ENCODE data around the gene DBNL. TPM values are rescaled to one million over a fixed set of nuclear protein-coding genes. Genes with fewer than 3 reads are reported as not detected.

The DBNL gene
- total and polyA plus RNA-seq, 4 experiments from 2014 or later = 157 to 250 (median 171) TPM

GRCh38 chr7:44066494-44067063 lies 22.1 kb downstream of the DBNL start:
- Mint-ChIP-seq H3K27me3 (no peaks in the 10 kb centered on the region), H3K36me3 (peaks cover 1 to 4% of the 10 kb centered on the region in 2 donors), H3K9me3 (peaks cover 0 to 1% (median 0%) of the 10 kb centered on the region in 8 donors), H3K4me1 (peaks cover 13 to 34% (median 22%) of the 10 kb centered on the region in 4 donors), H3K27ac (no peak overlapping the region), H3K4me3 (peak overlapping the region in 1 of 8 donors; percentile 36)
- DNase-seq = no peak
- Histone ChIP-seq H3K4me1 (ENCODE audit: insufficient read depth, low read length) (peaks cover 20% of the 10 kb centered on the region), H3K27ac (ENCODE audit: low read depth, low read length) (no peak overlapping the region), H3K9me3 (ENCODE audit: control insufficient read depth in 1 of 2, low read length in 2 of 2) (no peaks in the 10 kb centered on the region), H3K27me3 (ENCODE audit: insufficient read depth, low read length) (no peaks in the 10 kb centered on the region), H3K36me3 (ENCODE audit: insufficient read depth, low read length) (no peaks in the 10 kb centered on the region), H3K4me3 (ENCODE audit: low read length in 2 of 2) (no peak overlapping the region)
- intact Hi-C loops (cut with micrococcal nuclease) = no loop called here
- ChIA-PET POLR2A (ENCODE audit: partially characterized antibody) (interaction anchor here (0.7 to 8.1 kb wide), 7 partner anchors 9 to 515 kb away, joined by 3 to 119 read pairs (median 5); partner anchors contain the start of genes DBNL and YKT6), CTCF (ENCODE audit: partially characterized antibody) (no interaction called here)

GRCh38 chr7:44067064-44067951 lies 22.8 kb downstream of the DBNL start:
- peaks cover 20% of the 10 kb centered on the region for H3K4me1 ChIP-seq (ENCODE audit: insufficient read depth, low read length)
- POLR2A ChIA-PET (ENCODE audit: partially characterized antibody) = interaction anchor here (0.7 to 8.1 kb wide), 8 partner anchors 8 to 493 kb away, joined by 3 to 119 read pairs (median 5); partner anchors contain the start of genes DBNL and YKT6
- H3K36me3 ChIP-seq (ENCODE audit: insufficient read depth, low read length) = no peaks in the 10 kb centered on the region
- H3K27ac ChIP-seq (ENCODE audit: low read depth, low read length) = no peak overlapping the region
- Mint-ChIP-seq H3K4me3 (peak overlapping the region in 1 of 8 donors; percentile 36), H3K27ac (peak overlapping the region in 1 of 7 donors; percentile 72), H3K36me3 (peaks cover 4 to 7% of the 10 kb centered on the region in 2 donors), H3K4me1 (peaks cover 13 to 39% (median 26%) of the 10 kb centered on the region in 4 donors), H3K27me3 (no peaks in the 10 kb centered on the region), H3K9me3 (peaks cover 0 to 1% (median 0%) of the 10 kb centered on the region in 8 donors)
- intact Hi-C loops (cut with micrococcal nuclease) = no loop called here
- H3K27me3 ChIP-seq (ENCODE audit: insufficient read depth, low read length) = no peaks in the 10 kb centered on the region
- CTCF ChIA-PET (ENCODE audit: partially characterized antibody) = interaction anchor here (0.5 to 1.1 kb wide), 3 partner anchors 14 to 854 kb away, joined by 3 read pairs; no protein-coding TSS in a partner anchor
- no peak overlapping the region for H3K4me3 ChIP-seq (ENCODE audit: low read length in 2 of 2)
- H3K9me3 ChIP-seq (ENCODE audit: control insufficient read depth in 1 of 2, low read length in 2 of 2) = no peaks in the 10 kb centered on the region
- DNase-seq = no peak

- no peak for DNase-seq
- Histone ChIP-seq H3K27ac (ENCODE audit: low read depth, low read length) (no peak overlapping the region), H3K36me3 (ENCODE audit: insufficient read depth, low read length) (peaks cover 7% of the 10 kb centered on the region), H3K4me3 (ENCODE audit: low read length in 2 of 2) (no peak overlapping the region), H3K9me3 (ENCODE audit: control insufficient read depth in 1 of 2, low read length in 2 of 2) (no peaks in the 10 kb centered on the region), H3K4me1 (ENCODE audit: insufficient read depth, low read length) (peaks cover 20% of the 10 kb centered on the region), H3K27me3 (ENCODE audit: insufficient read depth, low read length) (no peaks in the 10 kb centered on the region)
- no peak overlapping the region for H3K4me3 Mint-ChIP-seq
- H3K4me1 Mint-ChIP-seq = peaks cover 13 to 44% (median 28%) of the 10 kb centered on the region in 4 donors
- peak overlapping the region in 1 of 7 donors; percentile 72 for H3K27ac Mint-ChIP-seq
- ChIA-PET POLR2A (ENCODE audit: partially characterized antibody) (interaction anchor here (0.7 to 8.1 kb wide), 7 partner anchors 12 to 493 kb away, joined by 3 to 119 read pairs (median 3); partner anchors contain the start of genes DBNL and YKT6), CTCF (ENCODE audit: partially characterized antibody) (interaction anchor here (0.5 to 1.1 kb wide), 3 partner anchors 14 to 853 kb away, joined by 3 read pairs; no protein-coding TSS in a partner anchor)
- no peaks in the 10 kb centered on the region for H3K27me3 Mint-ChIP-seq
- peaks cover 4 to 13% of the 10 kb centered on the region in 2 donors for H3K36me3 Mint-ChIP-seq
- intact Hi-C loops (cut with micrococcal nuclease) = no loop called here
- peaks cover 0 to 1% (median 0%) of the 10 kb centered on the region in 8 donors for H3K9me3 Mint-ChIP-seq
These were observed 23.6 kb downstream of the DBNL start for GRCh38 chr7:44068054-44068453.

DNA sequence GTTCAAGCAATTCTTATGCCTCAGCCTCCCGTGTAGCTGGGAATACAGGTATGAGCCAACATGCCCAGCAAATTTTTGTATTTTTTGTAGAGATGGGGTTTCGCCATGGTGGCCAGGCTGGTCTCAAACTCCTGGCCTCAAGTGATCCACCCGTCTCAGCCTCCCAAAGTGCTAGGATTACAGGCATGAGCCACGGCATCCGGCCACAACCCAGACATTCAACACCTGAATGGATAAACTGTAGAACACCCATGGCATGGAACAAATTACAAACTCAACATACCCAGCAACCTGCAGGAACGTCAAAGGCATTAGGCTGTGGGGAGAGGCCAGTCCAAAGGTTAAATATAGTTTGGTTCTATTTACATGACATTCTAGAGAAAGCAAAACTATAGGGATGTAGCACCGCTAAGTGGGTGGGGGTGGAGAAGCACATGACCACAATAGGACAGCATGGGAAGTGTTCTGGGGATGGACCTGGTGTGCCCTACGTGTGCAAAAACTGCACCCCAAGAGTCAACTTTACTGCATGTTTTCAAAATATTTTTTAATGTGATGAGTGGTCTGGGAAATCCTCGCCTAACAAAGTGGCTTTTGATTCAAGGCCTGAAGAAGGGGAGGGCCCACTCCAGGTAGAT lies 27.3 kb downstream of the DBNL start:
- Mint-ChIP-seq H3K4me3 (no peak overlapping the region), H3K36me3 (peaks cover 4 to 38% of the 10 kb centered on the region in 2 donors), H3K4me1 (peaks cover 6 to 27% (median 13%) of the 10 kb centered on the region in 4 donors), H3K27me3 (no peaks in the 10 kb centered on the region), H3K27ac (peak overlapping the region in 6 of 7 donors; percentile 13 to 85 (median 64)), H3K9me3 (peaks cover 0 to 1% (median 0%) of the 10 kb centered on the region in 8 donors)
- Histone ChIP-seq H3K36me3 (ENCODE audit: insufficient read depth, low read length) (peaks cover 23% of the 10 kb centered on the region), H3K27ac (ENCODE audit: low read depth, low read length) (no peak overlapping the region), H3K4me3 (ENCODE audit: low read length in 2 of 2) (no peak overlapping the region), H3K9me3 (ENCODE audit: control insufficient read depth in 1 of 2, low read length in 2 of 2) (no peaks in the 10 kb centered on the region), H3K27me3 (ENCODE audit: insufficient read depth, low read length) (no peaks in the 10 kb centered on the region), H3K4me1 (ENCODE audit: insufficient read depth, low read length) (peaks cover 2% of the 10 kb centered on the region)
- CTCF ChIA-PET (ENCODE audit: partially characterized antibody) = interaction anchor here (1.0 to 1.3 kb wide), 2 partner anchors 9 to 20 kb away, joined by 3 to 8 read pairs; no protein-coding TSS in a partner anchor
- POLR2A ChIA-PET (ENCODE audit: partially characterized antibody) = interaction anchor here (0.8 to 1.8 kb wide), 3 partner anchors 9 to 27 kb away, joined by 3 to 6 read pairs (median 6); partner anchors contain the start of gene DBNL
- DNase-seq = no peak
- intact Hi-C loops (cut with micrococcal nuclease) = loop anchor here (1.0 to 2.0 kb wide), 2 partner anchors 124 to 405 kb away; no protein-coding TSS in a partner anchor

DNA sequence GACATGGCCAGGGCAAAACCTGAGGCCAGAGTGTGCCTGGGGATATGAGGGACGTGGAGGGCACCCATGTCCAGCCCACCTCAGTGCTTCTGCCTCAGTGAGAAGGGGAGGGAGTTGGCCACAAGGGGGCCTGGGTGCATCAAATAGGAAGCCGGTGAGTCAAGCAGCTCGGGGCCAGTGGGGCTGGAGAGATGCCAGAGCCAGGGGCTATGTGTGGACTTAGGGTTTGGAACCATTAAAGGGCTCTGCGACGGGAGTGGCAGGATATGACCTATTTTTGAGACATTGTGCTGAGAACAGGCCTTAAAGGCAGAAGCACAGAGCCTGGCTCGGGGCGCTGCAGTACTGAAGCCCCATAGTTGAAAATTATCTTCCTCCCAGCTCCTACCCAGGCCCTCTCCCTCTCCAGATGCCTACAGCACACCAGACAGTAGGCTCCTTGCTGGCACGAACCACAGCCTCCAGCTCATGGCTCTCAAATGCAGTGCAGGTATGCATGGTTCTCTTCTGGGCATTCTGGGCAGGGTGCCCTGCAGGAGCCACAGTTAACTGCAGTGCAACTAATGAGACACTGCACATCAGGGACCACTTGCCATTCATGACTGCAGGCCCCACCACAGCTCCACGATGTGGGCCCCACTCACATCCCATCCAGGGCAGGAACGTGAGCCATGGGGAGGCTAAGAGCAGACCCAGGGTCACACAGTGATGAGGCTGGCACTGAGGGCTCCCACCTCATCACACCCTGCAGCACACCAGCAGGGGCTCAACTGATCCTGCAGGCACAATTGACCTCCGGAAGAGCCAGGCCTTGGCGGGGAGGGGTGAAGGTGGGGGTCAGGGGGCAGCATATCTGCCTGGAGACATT lies 28.1 kb downstream of the DBNL start:
- no peaks in the 10 kb centered on the region for H3K27me3 Mint-ChIP-seq
- no peak overlapping the region for H3K4me3 Mint-ChIP-seq
- intact Hi-C loops (cut with micrococcal nuclease) = loop anchor here (1.0 to 2.0 kb wide), 2 partner anchors 124 to 404 kb away; no protein-coding TSS in a partner anchor
- peak in 2 of 5 donors; percentile 25 to 35 for DNase-seq
- H3K9me3 ChIP-seq (ENCODE audit: control insufficient read depth in 1 of 2, low read length in 2 of 2) = no peaks in the 10 kb centered on the region
- H3K4me1 Mint-ChIP-seq = peaks cover 4 to 20% (median 11%) of the 10 kb centered on the region in 4 donors
- POLR2A ChIA-PET (ENCODE audit: partially characterized antibody) = interaction anchor here (0.8 to 1.8 kb wide), 3 partner anchors 9 to 28 kb away, joined by 3 to 6 read pairs (median 6); partner anchors contain the start of gene DBNL
- peaks cover 8 to 45% of the 10 kb centered on the region in 2 donors for H3K36me3 Mint-ChIP-seq
- no peaks in the 10 kb centered on the region for H3K27me3 ChIP-seq (ENCODE audit: insufficient read depth, low read length)
- H3K4me3 ChIP-seq (ENCODE audit: low read length in 2 of 2) = no peak overlapping the region
- H3K36me3 ChIP-seq (ENCODE audit: insufficient read depth, low read length) = peaks cover 29% of the 10 kb centered on the region
- H3K9me3 Mint-ChIP-seq = peaks cover 0 to 1% (median 0%) of the 10 kb centered on the region in 8 donors
- no peak overlapping the region for H3K27ac ChIP-seq (ENCODE audit: low read depth, low read length)
- H3K4me1 ChIP-seq (ENCODE audit: insufficient read depth, low read length) = no peaks in the 10 kb centered on the region
- CTCF ChIA-PET (ENCODE audit: partially characterized antibody) = interaction anchor here (0.6 to 1.3 kb wide), 3 partner anchors 8 to 357 kb away, joined by 3 to 8 read pairs (median 3); no protein-coding TSS in a partner anchor
- peak overlapping the region; percentile 7 to 71 (median 48) for H3K27ac Mint-ChIP-seq
